HG02981 (cell line): ENCODE results near the gene HTRA1.

ENCODE experiments used
- ATAC-seq: cut with Tn5 transposase; IDR thresholded peaks from one replicate; pipeline ENCODE4 v1.9.1; 2021; ENCODE audit warnings: mild to moderate bottlenecking, moderate library complexity; ENCODE audit not compliant: unreplicated experiment

Gene HTRA1

DNA sequence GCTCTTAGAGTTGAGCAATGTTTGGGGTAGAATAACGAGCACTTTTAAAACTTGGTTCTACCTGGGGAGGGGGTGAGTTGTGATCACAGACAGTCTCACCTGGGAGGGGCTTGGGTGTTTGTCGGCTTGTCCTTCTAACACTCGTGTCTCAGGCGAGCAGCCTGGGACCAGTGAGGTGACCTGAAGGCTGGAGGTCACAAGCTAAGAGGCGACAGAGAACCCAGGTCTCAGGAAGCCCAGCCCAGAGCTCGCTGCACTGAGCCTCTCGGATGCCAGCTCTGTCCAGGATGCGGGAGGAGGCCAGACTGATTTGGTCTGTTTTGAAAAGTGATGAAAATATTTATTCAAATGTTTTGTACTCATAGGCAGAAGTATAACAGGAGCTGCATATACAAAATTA lies 11.8 kb downstream of the HTRA1 start:
- no peak for ATAC-seq

DNA sequence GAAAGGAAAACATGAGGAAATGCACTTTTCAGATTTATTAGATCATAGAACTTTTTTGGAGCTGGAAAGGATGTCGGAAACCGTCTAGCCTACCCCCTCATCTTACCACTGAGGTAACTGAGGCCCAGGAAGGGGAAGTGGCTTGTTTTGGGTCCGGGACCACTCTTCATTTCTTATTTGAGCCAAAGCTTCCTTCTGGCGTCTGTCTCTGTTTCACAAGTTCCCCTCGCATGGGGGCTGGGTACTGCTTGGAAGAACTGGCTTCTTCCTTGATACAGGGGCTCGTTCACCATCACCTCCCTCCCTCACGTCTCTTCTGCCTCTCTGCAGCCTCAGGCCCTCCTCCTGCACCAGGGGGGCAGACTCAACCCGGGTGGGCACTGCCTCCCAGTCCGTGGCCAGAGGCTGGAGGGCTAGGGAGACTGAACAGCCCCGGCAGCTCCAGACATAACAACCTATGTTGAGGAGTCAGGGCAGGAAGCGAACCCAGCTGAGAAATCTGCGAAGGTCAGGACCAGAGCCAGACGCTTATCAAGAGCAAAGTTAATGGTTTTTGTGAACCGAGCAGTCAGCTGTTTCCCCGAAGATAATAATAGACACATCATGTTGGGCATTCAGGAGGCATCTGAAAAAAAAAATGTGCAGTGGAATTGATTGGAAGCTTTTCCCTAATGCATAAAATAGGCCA lies 12.9 kb downstream of the HTRA1 start:
- no peak for ATAC-seq

GRCh38 chr10:122475100-122475499 lies 13.7 kb downstream of the HTRA1 start:
- ATAC-seq: no peak

- ATAC-seq: no peak
Observed at GRCh38 chr10:122475591-122476332, 14.4 kb downstream of the HTRA1 start.

GRCh38 chr10:122476333-122476695 lies 15.0 kb downstream of the HTRA1 start:
- ATAC-seq: no peak

DNA sequence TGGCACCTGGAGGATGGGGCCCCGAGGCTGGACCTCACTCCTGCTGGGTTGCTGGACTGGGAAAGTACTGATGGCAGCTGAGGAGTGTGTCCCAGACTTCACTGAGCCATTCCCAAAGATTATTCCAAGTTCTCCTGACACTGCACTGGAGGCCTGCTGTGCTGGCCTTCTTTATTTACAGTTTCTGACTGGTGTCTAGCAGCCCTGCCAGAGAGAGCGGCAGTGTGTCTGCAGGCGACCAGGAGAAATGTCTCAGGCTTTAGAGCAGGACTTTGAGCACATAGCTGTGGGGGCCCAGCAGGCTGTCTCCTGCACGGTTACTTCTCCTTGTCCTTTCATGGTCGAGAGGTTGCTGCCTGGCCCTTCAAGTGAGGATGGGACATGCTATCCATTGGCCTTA lies 16.1 kb downstream of the HTRA1 start:
- ATAC-seq: no peak

GRCh38 chr10:122478971-122479370 lies 17.6 kb downstream of the HTRA1 start:
- ATAC-seq: no peak

DNA sequence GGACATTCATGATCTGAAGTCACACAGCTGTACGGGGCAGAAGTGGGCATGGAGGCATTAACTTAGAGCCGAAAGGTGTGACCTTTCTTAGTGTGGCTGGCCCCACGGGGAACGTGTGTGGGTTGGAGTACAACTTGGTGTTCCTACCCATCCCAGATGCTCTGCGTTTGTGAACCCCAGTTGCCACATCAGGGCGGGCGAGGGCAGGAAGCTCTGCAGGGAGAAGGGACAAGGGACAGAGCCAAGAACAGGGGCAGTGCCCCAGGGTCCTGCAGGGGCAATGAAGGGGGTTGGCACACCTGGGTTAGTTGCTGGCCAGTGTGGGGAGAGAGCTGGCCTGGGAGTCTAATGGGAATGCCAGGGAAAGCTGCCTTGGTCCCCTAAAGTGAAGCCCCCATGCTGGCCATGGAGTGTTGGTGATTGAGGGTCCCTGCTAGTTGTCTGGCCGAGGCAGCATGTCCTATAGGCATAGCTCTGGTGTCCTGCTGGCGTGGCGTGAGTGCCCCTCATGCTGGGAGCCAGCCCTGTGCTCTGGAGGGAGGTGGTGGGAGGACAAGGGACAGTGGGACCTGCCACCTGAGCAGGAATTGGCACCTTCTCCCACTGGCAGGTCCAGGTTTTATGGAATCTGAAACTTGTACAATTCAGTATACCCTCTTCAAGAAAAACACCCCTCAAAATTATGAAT lies 18.9 kb downstream of the HTRA1 start:
- ATAC-seq: no peak

GRCh38 chr10:122481296-122482056 lies 20.1 kb downstream of the HTRA1 start:
- ATAC-seq: no peak

DNA sequence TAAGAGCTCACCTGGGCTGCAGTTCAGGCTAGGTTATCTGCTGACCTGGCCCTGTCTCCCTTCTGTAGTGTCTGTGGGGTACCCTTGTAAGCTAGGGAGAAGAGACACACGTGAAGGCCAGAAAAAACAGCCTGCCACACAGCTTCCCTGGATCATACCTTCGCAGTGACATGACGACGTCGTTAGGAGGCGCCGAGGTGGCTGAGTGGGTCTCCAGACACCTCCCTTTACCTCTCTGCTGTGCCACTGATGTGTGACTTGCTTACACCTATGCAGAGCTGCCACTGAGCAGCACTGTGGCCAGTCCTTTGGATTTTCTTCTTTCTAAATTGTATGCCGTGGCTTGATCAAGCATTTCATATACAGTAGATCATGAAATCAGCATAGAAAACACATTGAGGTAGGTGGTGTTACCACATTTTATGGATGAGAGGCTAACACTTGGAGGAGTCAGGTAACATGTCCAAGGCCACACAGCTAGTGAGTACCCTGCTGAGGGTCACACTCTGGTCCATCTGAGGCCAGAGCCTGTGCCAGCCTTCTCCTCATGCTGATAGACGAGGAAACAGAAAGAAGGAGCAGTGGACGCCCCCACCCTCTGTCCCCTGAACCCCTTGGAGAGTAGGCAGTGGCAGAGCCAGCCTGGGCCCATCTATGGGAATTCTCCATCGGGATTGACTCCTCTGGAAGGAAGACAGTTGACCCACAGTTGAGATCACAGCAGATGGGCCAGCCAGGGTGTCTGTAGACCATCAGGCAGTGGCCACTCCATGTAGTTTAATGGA lies 23.1 kb downstream of the HTRA1 start:
- no peak for ATAC-seq

DNA sequence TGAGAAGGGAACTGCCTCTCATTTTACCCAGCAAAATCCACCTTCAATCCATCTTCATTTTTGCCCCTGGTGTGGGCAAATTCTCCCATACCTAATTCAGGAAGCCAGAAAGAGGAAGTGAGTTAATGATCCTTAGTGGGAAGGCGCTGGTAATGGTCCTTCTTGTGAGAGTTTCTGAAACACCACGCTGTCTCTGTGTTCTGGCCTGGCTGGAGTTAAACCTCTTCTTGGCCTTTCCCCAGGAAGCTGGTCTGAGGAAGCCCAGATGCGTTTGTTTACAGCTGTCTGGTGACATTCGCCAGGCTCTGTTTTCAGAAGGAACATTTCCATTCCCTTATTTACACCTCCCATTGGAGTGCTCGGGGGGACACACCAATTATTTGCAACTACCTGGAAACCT lies 24.3 kb downstream of the HTRA1 start:
- no peak for ATAC-seq

GRCh38 chr10:122486406-122487080 lies 25.2 kb downstream of the HTRA1 start:
- no peak for ATAC-seq

GRCh38 chr10:122487174-122487765 lies 25.9 kb downstream of the HTRA1 start:
- no peak for ATAC-seq

- no peak for ATAC-seq
Observed at GRCh38 chr10:122490268-122490667, 28.9 kb downstream of the HTRA1 start.

GRCh38 chr10:122490786-122491680 lies 29.7 kb downstream of the HTRA1 start:
- ATAC-seq: no peak

GRCh38 chr10:122492006-122492405 lies 30.7 kb downstream of the HTRA1 start:
- ATAC-seq: no peak

- ATAC-seq: no peak
Observed at GRCh38 chr10:122492999-122493481, 31.7 kb downstream of the HTRA1 start.

DNA sequence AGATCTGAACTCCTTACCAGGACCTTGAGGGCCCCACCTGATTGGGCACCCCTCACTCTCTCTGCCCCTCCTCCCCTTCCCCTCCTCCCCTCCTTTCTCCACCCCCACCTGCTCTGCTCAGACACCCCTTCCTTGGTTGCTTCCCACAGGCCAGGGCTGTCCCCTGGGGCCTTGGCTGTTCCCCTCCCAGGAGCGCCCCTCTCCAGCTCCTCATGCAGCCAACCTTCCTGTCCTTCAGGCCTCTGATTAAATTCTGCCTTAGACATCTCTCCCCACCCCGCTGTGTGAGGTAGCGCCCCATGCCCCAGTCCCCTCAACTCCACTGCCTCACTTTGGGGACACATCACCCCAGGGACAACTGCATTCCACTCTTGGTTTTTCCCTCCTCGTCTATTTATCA lies 32.4 kb downstream of the HTRA1 start:
- no peak for ATAC-seq
